WERI-Rb-1 (cell line): ENCODE results near the gene KIF1B.
"Not testable (repeated sequence)": the region's sequence is repeated elsewhere in the genome, so short reads cannot be mapped to it uniquely, and the experiment has no call there.

Experiments used
- DNase-seq: peaks from one replicate; pipeline ENCODE4 v3.0.0-alpha.2; 2020
- H3K27ac ChIP-seq: fragments of 250-450 bp; sonication (Bioruptor Pico); 2 replicates; pipeline ENCODE4 v1.5.1; 2020; ENCODE audit warnings: mild to moderate bottlenecking, moderate library complexity
- H3K27me3 ChIP-seq: fragments of 250-450 bp; sonication (Bioruptor Pico); 2 replicates; pipeline ENCODE4 v1.5.1; 2021; ENCODE audit warnings: mild to moderate bottlenecking, low read depth, moderate library complexity; ENCODE audit not compliant: insufficient read depth, severe bottlenecking
- H3K36me3 ChIP-seq: fragments of 250-450 bp; sonication (Bioruptor Pico); 2 replicates; pipeline ENCODE4 v1.5.1; 2020; ENCODE audit warnings: mild to moderate bottlenecking, moderate library complexity
- H3K4me3 ChIP-seq: 2 replicates; pipeline ENCODE4 v1.5.1; 2011; ENCODE audit warnings: low read depth, mild to moderate bottlenecking, control low read depth, low read length
- H3K9me3 ChIP-seq: fragments of 250-450 bp; sonication (Bioruptor Pico); 2 replicates; pipeline ENCODE4 v1.5.1; 2021; ENCODE audit warnings: mild to moderate bottlenecking, moderate library complexity; ENCODE audit not compliant: severe bottlenecking
- TF ChIP-seq, protein P1 (sequence below): IDR thresholded peaks from 2 replicates; pipeline ENCODE4 v1.5.1; 2011; ENCODE audit warnings: low read depth, mild to moderate bottlenecking, control low read depth, inconsistent platforms, low read length

KIF1B gene

DNA sequence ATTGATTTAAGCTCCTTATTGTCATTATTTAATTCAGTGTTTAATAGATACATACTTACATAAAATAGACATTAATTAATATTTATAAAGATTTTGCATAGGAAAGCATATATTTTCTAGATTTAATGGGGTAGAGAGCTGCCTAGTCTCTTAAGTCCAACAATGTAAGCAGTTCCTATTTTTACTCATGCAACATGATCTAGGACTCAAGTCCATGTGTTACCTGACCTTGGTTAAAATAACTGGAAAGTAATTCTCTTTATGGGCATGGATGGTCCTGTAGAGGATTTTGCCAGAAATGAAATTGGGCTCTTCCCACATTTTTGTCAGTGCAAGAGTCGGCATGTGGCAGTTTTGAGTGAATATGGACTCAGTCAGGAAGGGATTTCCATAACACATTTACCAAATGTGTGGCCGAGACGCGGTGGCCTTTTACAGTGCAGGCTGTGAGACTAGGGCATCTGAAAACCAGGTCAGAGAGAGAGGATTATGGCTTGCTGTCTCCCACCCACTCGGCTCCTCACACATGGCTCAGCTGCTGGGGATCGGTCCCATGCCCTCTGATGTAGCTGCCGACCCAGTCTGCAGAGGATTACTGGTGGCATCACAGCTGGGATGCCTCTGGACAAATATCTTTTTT is 6.2 kb upstream of the KIF1B start:
- Histone ChIP-seq H3K27me3 (no peaks in the 10 kb centered on the region), H3K27ac (no peak overlapping the region), H3K9me3 (no peaks in the 10 kb centered on the region), H3K36me3 (no peaks in the 10 kb centered on the region), H3K4me3 (no peak overlapping the region)
- TF ChIP-seq, protein P1, sequence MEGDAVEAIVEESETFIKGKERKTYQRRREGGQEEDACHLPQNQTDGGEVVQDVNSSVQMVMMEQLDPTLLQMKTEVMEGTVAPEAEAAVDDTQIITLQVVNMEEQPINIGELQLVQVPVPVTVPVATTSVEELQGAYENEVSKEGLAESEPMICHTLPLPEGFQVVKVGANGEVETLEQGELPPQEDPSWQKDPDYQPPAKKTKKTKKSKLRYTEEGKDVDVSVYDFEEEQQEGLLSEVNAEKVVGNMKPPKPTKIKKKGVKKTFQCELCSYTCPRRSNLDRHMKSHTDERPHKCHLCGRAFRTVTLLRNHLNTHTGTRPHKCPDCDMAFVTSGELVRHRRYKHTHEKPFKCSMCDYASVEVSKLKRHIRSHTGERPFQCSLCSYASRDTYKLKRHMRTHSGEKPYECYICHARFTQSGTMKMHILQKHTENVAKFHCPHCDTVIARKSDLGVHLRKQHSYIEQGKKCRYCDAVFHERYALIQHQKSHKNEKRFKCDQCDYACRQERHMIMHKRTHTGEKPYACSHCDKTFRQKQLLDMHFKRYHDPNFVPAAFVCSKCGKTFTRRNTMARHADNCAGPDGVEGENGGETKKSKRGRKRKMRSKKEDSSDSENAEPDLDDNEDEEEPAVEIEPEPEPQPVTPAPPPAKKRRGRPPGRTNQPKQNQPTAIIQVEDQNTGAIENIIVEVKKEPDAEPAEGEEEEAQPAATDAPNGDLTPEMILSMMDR, result no peak
- DNase-seq, result peak; percentile 57

DNA sequence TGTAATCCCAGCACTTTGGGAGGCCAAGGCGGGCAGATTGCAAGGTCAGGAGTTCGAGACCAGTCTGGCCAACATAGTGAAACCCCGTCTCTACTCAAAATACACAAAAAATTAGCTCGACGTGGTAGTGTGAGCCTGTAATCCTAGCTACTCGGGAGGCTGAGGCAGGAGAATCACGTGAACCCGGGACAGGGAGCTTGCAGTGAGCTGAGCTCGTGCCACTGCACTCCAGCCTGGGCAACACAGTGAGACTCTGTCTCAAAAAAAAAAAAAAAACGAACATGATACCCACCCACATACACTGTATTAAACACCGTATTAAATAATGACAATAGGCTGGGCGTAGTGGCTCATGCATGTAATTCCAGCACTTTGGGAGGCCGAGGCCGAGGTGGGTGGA is 5.2 kb upstream of the KIF1B start:
- H3K36me3 ChIP-seq, DNase-seq, H3K9me3 ChIP-seq, H3K27ac ChIP-seq, H3K4me3 ChIP-seq, H3K27me3 ChIP-seq: not testable (repeated sequence)

DNA sequence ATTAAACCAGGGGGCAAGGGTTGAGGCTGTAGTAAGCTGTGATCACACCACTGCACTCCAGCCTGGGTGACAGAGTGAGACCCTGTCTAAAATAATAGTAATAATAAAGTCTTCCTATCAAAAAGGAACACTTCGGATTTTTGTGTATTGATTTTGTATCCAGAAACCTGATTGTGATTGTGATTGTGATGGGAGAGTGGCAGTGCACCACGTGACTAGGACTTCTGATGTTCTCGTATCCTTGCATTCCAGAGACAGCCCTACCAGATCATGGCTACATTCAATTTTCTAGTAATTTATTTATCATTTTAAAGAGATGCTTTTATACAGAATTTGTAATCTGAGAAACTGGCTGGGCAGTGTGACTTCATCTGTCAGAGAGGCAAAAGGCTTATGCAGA is 2.6 kb upstream of the KIF1B start:
- no peak for DNase-seq
- H3K27me3 ChIP-seq, result no peaks in the 10 kb centered on the region
- TF ChIP-seq, protein P1, result no peak
- H3K4me3 ChIP-seq, result no peak overlapping the region
- H3K36me3 ChIP-seq, result no peaks in the 10 kb centered on the region; the same call in 1 of the 2 replicates
- no peaks in the 10 kb centered on the region for H3K9me3 ChIP-seq
- no peak overlapping the region for H3K27ac ChIP-seq

DNA sequence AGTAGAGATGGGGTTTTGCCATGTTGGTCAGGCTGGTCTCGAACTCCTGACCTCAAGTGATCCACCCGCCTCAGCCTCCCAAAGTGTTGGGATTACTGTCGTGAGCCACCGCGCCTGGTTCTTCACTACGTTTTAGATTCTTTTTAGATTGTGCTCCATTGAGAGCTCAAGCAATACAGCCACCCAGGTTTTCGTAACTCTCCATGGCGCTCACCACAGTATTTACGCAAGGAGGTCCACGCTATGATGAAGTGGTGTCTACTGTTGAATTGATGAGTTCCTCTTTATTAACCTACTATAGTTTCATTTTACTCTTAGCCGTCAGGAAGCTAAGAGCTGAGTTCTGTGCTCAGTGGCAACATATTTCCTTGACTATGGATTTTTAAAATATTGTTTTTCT is 1.8 kb upstream of the KIF1B start:
- Histone ChIP-seq H3K27ac (no peak overlapping the region), H3K27me3 (no peaks in the 10 kb centered on the region), H3K4me3 (no peak overlapping the region), H3K9me3 (no peaks in the 10 kb centered on the region), H3K36me3 (no peaks in the 10 kb centered on the region; the same call in 1 of the 2 replicates)
- DNase-seq, result no peak
- TF ChIP-seq, protein P1, result no peak

DNA sequence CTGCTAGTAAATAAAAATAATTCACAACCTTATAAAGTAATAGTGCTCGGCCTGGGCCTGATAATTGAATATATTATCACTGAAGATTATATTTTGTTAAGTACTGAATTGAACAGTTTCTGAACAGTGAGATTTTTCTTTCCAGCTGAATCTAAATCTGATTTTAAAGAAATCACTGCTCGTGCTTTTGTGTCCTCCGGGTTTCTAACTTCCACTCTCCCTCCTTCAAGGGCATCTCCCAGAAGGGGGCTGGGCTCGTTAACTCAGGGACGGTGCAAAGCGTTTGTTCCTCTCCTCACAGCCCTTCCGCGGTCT is 823 bp upstream of the KIF1B start:
- no peak for DNase-seq
- H3K27ac ChIP-seq, result peak overlapping the region; percentile 92
- TF ChIP-seq, protein P1, result no peak

DNA sequence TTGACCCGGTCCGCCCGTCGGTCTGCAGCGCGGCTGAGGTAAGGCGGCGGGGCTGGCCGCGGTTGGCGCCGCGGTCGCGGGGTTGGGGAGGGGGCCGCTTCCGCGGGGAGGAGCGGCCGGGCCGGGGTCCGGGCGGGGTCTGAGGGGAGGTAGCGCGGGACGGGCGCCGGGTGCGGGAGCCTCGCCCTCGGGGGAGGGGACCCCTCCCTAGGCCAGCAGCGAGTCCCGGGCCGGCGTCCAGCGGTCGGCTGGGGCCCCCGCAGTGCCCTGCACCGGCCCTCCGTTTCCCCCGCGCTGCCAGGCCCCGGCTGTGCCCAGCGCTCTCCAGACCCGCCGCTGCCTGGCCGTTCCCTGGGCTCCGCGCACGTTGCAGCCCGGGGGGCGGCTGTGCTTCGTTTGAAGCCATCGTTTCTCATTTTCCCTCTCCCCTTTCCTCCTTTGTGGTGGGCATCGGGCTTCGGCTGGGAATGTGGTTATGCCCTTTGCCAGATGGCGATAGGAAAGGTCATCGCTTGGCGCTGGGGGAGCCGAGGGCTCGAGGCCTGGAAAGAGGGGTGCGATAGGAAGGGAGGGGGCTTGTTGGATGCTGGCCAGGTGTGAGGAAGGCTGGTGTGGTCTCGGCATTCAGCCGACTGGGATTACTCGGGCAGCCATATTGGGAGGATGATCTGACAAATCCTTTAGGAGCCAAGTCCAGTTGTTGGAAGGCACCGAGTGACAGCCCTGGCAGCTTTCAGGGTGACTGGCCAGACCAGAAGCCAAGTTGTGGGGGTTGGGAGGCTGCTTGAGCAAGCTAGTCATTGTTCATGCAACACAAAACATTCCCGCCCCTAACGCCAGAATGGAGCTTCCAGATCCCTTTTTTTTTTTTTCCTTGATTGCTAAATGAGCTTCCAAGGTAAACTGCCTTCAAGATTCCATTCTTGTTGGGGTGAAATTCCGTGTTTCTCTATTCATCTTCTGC is 753 bp downstream of the KIF1B start:
- Histone ChIP-seq H3K36me3 (peaks cover 4% of the 10 kb centered on the region), H3K27ac (peak overlapping the region; percentile 92), H3K4me3 (peak overlapping the region; percentile 80), H3K27me3 (no peaks in the 10 kb centered on the region), H3K9me3 (no peaks in the 10 kb centered on the region)
- DNase-seq, result peak; percentile 80
- TF ChIP-seq, protein P1, result no peak

More for the DNA sequence above, 823 bp upstream of the KIF1B start:
- H3K36me3 ChIP-seq, result no peaks in the 10 kb centered on the region; the same call in 1 of the 2 replicates
- no peaks in the 10 kb centered on the region for H3K27me3 ChIP-seq
- H3K4me3 ChIP-seq, result peak overlapping the region; percentile 72
- H3K9me3 ChIP-seq, result no peaks in the 10 kb centered on the region
